ENCODE results near the gene SELENBP1.

Gene SELENBP1

DNA sequence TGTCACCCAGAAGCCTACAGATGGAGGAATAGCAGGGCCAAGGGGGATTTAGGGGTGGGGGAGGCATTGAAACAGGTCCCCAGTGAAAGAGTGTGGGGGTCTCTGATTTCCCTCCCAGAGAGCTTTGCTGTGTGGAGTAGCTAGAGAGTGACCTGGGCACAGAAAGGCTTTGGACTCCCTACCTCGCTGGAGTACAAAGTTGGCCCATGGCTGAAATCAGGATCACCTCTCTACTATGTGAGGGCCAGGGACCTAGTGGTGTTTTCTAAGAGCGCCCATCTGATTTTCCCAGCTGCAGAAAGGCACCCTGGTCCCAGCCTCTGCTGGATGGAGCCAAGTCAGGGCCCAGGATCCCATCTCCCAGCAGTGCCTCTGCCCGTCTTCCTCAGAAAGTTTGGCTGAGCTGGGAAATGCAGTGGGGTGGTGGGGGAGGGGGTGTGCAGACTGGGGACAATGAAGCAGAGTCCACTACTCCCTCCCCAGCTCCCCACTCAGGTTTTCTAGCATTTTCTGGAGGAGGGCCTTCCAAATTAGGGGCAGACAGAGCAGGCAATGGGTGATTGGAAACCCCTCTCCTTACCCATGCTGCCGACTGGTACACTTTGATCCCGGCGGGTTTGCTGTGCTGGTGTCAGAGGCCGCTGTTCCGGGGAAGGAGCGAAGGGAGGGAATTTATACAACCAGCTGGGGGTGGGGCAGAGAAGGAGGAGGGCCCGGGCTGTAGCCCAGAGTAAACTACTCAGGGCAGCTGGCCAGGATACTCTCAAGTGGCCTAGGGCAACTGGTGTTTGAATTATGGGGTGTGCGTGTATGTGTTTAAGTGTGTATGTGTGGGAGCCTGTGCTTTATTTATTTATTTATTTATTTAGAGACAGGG is at the start of gene SELENBP1:
SELENBP1 (minus strand) TSS at position 648 of the 877 bp plus-strand sequence; CDS start at position 584, 64 bp downstream.
- Mint-ChIP-seq H3K27ac (peak within 1 kb of the TSS; percentile 5), H3K4me1 (no peaks in the 10 kb centered on the region), H3K9me3 (no peaks in the 10 kb centered on the region), H3K4me3 (no peak within 1 kb of the TSS), H3K27me3 (no peaks in the 10 kb centered on the region), H3K36me3 (no peaks in the 10 kb centered on the region)
- ATAC-seq, result peak; percentile 17

DNA sequence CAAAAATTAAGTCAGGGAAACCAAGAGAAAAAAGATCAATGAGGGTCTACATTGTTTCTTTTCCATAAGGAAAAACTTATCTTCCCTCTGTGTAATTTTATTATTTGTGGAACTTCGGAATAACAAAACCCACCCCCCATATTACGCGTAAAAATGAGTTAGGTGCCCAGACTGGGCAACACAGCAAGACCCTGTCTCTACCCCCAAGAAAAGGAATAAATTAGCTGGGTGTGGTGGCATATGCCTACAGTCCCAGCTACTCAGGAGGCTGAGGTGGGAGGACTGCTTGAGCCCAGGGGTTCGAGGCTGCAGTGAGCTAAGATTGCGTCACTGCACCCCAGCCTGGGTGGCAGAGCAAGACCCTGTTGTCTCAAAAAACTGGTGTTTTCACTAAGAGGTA is 47.3 kb upstream of the SELENBP1 start:
- H3K36me3 Mint-ChIP-seq, result peaks cover 56% of the 10 kb centered on the region
- no peak for ATAC-seq
- no peaks in the 10 kb centered on the region for H3K27me3 Mint-ChIP-seq
- H3K4me1 Mint-ChIP-seq, result peaks cover 6% of the 10 kb centered on the region
- no peaks in the 10 kb centered on the region for H3K9me3 Mint-ChIP-seq
- H3K27ac Mint-ChIP-seq, result no peak overlapping the region
- no peak overlapping the region for H3K4me3 Mint-ChIP-seq

DNA sequence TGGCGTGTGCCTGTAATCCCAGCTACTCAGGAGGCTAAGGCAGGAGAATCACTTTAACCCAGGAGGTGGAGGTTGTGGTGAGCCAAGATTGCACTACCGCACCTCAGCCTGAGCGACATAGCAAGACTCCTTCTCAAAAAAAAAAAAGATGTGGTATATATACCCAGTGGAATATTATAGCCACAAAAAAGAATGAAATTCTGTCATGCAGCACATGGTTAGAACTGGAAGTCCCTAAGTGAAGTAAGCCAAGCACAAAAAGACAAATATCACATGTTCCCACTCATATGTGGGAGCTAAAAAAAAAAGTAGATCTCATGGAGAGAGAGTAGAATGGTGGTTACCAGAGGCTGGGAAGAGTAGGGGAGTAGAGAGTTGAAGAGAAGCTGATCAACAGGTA is 45.6 kb upstream of the SELENBP1 start:
- Mint-ChIP-seq H3K4me3 (no peak overlapping the region), H3K27me3 (no peaks in the 10 kb centered on the region), H3K27ac (no peak overlapping the region), H3K36me3 (peaks cover 45% of the 10 kb centered on the region), H3K9me3 (no peaks in the 10 kb centered on the region), H3K4me1 (peaks cover 6% of the 10 kb centered on the region)
- ATAC-seq, result no peak

DNA sequence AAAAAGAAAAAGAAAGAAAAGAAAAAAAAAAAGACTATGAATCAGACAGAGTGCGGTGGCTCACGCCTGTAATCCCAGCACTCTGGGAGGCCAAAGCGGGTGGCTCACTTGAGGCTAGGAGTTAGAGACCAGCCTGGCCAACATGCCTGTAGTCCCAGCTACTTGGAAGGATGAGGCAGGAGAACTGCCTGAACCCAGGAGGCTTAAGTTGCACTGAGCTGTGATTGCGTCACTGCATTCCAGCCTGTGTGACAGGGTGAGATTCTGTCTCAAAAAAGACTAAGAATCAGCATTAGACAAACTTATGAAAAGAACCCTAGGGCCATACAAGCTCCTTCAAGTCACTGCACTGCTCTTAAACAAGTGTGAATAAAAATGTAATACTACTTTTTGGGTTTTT is 43.7 kb upstream of the SELENBP1 start:
- Mint-ChIP-seq H3K4me1 (peaks cover 6% of the 10 kb centered on the region), H3K4me3 (no peak overlapping the region), H3K36me3 (peaks cover 40% of the 10 kb centered on the region), H3K27ac (no peak overlapping the region), H3K27me3 (no peaks in the 10 kb centered on the region), H3K9me3 (no peaks in the 10 kb centered on the region)
- no peak for ATAC-seq

DNA sequence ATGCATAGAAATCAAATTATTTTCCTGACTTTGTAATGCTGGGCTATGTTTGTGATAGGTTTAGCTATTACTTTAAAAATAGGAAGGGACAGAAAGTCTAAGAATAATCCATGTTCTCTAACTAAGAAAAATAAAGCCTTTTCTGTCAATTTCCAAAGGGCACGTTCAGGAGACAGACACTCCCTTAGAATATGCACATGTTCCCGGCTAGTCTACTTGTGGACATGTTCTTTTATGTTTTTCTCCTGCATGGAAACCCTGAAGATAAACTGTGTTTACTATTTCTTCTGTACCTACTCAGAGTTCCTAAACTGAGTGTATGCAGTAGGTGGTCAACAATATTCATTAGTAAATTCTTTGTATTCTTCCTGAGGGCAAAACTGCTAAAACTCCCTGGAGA is 39.4 kb upstream of the SELENBP1 start:
- Mint-ChIP-seq H3K9me3 (no peaks in the 10 kb centered on the region), H3K4me1 (no peaks in the 10 kb centered on the region), H3K36me3 (peaks cover 65% of the 10 kb centered on the region), H3K4me3 (no peak overlapping the region), H3K27ac (no peak overlapping the region), H3K27me3 (no peaks in the 10 kb centered on the region)
- no peak for ATAC-seq

DNA sequence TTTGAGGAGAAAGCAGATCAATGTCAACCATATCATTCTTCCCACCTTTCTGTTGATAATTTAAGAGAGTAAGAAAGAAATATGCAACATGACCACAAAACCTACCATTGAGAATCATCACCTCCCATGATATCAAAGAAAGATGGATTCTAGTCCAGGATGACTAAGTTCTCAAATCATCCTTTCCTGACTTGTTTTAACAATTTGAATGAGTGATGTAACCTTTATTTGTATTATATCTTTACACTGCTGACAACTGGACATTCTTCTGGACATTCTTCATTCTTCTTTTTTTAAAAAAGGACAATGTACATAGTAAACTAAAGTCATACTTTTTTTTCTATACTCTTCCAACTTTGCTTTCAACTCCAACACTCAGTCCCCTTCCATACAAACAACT is 36.4 kb upstream of the SELENBP1 start:
- peaks cover 72% of the 10 kb centered on the region for H3K36me3 Mint-ChIP-seq
- H3K4me1 Mint-ChIP-seq, result no peaks in the 10 kb centered on the region
- H3K27ac Mint-ChIP-seq, result no peak overlapping the region
- ATAC-seq, result no peak
- no peaks in the 10 kb centered on the region for H3K27me3 Mint-ChIP-seq
- H3K4me3 Mint-ChIP-seq, result no peak overlapping the region
- H3K9me3 Mint-ChIP-seq, result no peaks in the 10 kb centered on the region

DNA sequence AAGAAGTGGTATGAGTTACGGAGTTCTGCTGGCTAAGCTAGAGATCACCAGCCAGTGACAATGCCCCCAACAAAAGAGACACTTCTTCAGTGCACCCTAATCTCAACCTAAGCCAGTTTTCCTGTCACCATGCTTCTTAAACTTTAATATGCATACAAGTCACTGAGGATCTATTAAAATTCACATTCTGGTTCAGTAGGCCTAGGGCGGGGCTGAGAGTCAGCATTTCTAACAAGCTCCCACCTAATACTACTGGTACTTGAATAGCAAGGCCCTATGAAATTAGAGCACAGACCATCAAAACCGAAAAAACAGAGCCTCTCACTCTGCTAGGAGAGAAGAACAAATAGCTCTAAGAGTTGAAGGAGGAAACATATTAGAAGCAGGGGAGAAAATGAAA is 34.8 kb upstream of the SELENBP1 start:
- H3K4me3 Mint-ChIP-seq, result no peak overlapping the region
- no peaks in the 10 kb centered on the region for H3K9me3 Mint-ChIP-seq
- H3K27ac Mint-ChIP-seq, result peak overlapping the region; percentile 17
- no peaks in the 10 kb centered on the region for H3K4me1 Mint-ChIP-seq
- no peak for ATAC-seq
- peaks cover 74% of the 10 kb centered on the region for H3K36me3 Mint-ChIP-seq
- H3K27me3 Mint-ChIP-seq, result no peaks in the 10 kb centered on the region

DNA sequence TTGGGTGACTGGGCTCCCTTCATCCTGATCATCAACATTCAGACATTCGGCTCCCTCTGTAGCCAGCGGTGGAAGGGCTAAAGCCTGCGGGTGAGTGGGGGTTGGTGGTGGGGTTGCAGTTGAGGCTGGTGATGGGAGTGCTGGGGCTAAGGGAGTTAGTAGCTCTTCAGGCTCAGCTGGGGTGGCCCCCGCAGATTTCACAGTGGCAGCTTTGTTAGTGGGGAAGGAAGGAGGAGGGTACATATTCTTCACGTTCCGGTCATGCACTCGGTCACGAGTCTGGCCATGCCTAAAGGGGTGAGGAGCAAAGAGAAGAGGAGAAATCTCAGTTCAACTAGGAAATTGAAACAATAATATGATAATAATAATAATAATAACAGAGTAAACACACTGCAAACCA is 33.7 kb upstream of the SELENBP1 start:
- Mint-ChIP-seq H3K9me3 (no peaks in the 10 kb centered on the region), H3K27me3 (no peaks in the 10 kb centered on the region), H3K4me1 (peaks cover 2% of the 10 kb centered on the region), H3K27ac (no peak overlapping the region), H3K36me3 (peaks cover 75% of the 10 kb centered on the region), H3K4me3 (no peak overlapping the region)
- no peak for ATAC-seq

DNA sequence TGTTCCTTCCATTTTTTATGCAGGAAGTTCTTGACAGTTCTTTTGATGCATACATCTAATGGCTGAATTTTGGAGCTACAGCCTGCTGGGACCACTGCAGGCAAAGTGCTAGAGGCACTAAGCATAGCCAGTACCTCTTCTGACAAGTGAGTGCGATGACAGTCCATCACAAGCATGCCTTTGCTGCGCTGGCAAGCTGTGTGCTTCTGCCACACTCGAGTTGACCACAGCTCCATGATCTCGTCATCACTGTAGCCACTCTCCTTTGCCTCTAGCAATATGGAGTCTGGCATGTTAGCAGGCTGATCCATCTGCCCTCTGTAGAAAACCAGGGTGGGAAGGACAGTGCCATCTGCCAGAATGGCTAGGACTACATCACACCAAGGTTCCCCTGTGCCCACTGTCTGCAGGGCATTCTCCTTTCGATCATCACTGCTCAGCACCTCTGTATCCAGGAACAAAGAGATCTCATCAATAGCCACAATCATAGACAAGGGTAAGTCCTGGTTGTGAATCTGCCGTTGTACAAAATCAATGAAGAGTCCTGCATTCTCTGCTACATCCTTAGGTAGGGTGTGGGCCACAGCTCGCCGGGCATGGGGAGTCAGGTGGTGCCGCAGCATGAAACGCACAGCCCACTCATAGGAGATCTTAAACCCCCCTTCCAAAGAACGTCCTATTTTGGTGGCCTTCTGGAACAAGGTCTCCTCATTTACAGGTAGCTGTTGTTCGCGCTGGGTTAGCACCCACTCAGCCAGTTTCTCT is 32.9 kb upstream of the SELENBP1 start:
- peaks cover 75% of the 10 kb centered on the region for H3K36me3 Mint-ChIP-seq
- no peaks in the 10 kb centered on the region for H3K27me3 Mint-ChIP-seq
- H3K4me1 Mint-ChIP-seq, result peaks cover 10% of the 10 kb centered on the region
- no peak for ATAC-seq
- H3K4me3 Mint-ChIP-seq, result no peak overlapping the region
- no peaks in the 10 kb centered on the region for H3K9me3 Mint-ChIP-seq
- no peak overlapping the region for H3K27ac Mint-ChIP-seq

DNA sequence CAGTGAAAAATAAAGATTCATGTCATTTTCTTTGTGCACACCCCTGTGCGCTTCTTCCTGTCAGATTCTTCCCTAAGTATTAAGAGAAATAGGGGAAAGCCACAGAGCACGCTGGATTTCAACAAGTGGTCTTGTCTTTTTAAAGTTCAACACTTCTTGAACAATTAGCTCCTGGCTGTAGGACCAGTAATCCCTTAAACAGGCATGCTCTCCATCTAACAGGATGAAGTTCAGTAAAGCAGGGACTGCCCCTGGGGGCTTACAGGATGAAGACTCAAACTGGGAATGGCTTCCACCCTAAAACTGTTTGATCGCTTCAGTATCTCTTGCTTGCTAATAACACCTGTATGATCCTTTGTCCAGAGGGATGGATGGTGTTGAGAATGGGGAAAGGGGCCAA is 31.1 kb upstream of the SELENBP1 start:
- Mint-ChIP-seq H3K4me1 (peaks cover 22% of the 10 kb centered on the region), H3K9me3 (no peaks in the 10 kb centered on the region), H3K4me3 (no peak overlapping the region), H3K36me3 (peaks cover 71% of the 10 kb centered on the region), H3K27ac (peak overlapping the region; percentile 3), H3K27me3 (no peaks in the 10 kb centered on the region)
- ATAC-seq, result no peak

DNA sequence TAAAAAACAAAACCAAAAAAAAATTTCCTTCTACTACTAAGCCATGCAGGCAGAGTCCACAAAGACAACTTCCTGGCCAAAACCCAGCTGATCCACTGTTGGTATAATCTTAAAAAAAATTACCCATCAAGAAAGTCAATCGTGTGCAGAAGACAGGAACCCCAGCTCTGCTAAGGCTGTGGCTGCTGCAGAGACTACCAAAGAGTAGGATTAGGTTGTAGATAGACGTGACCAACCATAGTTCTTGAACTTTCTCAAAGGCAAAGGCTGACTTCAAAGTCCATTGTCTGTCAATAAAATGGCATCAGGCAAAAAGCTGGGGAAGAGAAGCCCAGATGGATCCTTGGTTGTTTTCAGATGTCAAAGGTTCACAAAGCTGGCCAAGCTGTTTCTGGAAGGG is 30.3 kb upstream of the SELENBP1 start:
- no peak overlapping the region for H3K4me3 Mint-ChIP-seq
- no peaks in the 10 kb centered on the region for H3K27me3 Mint-ChIP-seq
- no peaks in the 10 kb centered on the region for H3K9me3 Mint-ChIP-seq
- peaks cover 63% of the 10 kb centered on the region for H3K36me3 Mint-ChIP-seq
- no peak overlapping the region for H3K27ac Mint-ChIP-seq
- no peak for ATAC-seq
- peaks cover 22% of the 10 kb centered on the region for H3K4me1 Mint-ChIP-seq

DNA sequence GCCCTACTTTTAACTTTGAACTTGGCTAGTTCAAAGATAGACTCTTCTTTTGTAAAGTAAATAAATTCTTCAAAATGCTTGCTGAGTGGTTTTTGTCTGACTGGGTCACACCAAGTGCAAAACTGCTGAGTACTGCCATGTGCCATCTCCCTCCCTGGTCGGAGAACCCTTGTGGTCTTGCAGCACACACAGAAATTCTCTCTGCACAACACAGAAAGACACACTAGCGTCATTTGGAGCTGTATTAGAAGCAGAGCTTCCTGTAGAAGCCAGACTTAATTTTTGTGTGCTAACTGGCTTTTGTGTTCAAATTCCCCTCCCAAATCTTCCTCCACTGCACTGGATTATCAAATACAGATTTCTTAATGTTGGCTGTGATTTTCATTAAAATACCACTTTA is 29.4 kb upstream of the SELENBP1 start:
- no peaks in the 10 kb centered on the region for H3K27me3 Mint-ChIP-seq
- H3K4me3 Mint-ChIP-seq, result no peak overlapping the region
- peaks cover 22% of the 10 kb centered on the region for H3K4me1 Mint-ChIP-seq
- no peaks in the 10 kb centered on the region for H3K9me3 Mint-ChIP-seq
- no peak for ATAC-seq
- H3K27ac Mint-ChIP-seq, result no peak overlapping the region
- H3K36me3 Mint-ChIP-seq, result peaks cover 54% of the 10 kb centered on the region

DNA sequence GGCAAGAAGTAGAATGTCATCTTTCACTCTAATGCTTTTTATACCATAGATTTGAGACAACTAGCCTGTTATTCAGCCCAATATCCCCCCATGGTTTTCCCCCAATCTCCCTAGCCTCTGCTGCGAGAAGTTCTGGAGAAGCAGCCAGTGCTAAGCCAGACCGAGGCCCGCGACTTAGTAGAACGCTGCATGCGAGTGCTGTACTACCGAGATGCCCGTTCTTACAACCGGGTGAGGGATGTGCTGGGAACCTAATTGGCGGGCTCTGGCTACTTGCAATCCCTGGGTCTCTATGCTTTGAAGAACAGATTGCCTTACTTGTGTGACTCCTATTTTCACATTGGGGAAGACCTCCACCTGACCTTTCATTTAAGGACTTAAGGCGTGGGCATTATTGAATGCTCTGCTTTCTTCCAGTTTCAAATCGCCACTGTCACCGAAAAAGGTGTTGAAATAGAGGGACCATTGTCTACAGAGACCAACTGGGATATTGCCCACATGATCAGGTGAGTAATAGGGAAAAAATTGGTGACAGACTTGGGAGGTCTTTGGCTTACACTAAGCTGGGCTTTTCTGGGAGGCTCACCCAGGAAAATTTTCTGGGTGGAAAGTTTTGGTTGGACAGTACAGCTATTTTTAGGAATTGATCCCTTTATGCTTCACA is 28.8 kb upstream of the SELENBP1 start:
- H3K36me3 Mint-ChIP-seq, result peaks cover 48% of the 10 kb centered on the region
- H3K9me3 Mint-ChIP-seq, result no peaks in the 10 kb centered on the region
- no peaks in the 10 kb centered on the region for H3K27me3 Mint-ChIP-seq
- no peak for ATAC-seq
- H3K27ac Mint-ChIP-seq, result peak overlapping the region; percentile 97
- H3K4me3 Mint-ChIP-seq, result peak overlapping the region; percentile 95
- H3K4me1 Mint-ChIP-seq, result peaks cover 22% of the 10 kb centered on the region

DNA sequence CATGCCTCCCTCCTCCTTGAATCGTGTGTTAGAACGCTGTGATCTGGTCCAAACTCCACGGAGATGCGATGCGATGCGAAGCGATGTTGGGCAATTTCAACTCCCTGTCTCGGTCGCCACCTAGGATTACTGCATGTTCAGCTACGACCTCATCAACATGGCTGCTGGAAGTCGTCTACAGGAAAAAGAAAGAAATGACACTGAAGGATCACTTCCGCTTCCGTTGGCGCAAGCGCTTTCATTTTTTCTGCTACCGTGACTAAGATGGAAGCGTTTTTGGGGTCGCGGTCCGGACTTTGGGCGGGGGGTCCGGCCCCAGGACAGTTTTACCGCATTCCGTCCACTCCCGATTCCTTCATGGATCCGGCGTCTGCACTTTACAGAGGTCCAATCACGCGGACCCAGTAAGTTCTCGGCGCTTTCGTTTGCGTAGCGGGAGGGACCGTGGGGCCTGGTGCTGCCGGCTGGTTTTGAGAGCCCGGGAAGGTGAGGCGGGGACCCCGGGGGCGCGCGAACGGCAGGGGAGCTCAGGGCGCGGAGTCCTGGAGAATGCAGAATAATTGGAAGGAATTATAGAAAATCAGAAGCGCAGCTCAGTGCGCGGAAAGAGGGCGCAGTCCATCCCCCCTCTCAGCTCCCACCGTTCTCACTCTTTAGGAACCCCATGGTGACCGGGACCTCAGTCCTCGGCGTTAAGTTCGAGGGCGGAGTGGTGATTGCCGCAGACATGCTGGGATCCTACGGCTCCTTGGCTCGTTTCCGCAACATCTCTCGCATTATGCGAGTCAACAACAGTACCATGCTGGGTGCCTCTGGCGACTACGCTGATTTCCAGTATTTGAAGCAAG is 27.0 kb upstream of the SELENBP1 start, which contains the start of gene PSMB4:
PSMB4 (plus strand) TSS at position 250 of the 848 bp plus-strand sequence; CDS start at position 265, 15 bp downstream.
- Mint-ChIP-seq H3K27ac (peak within 1 kb of the TSS; percentile 97), H3K4me3 (peak within 1 kb of the TSS; percentile 95), H3K36me3 (peaks cover 41% of the 10 kb centered on the region), H3K9me3 (no peaks in the 10 kb centered on the region), H3K4me1 (peaks cover 22% of the 10 kb centered on the region), H3K27me3 (no peaks in the 10 kb centered on the region)
- ATAC-seq, result peak; percentile 95

Measured in stimulated activated memory B cell treated with anti-CD40 and anti-IgM and Interleukin-4, amounts not matched to agents 10 μg/mL and 1 μg/mL and 100 μg/mL, for 72 hours (primary cell).